ENCODE measurements around the gene NIPAL3.
"Not testable (repeated sequence)": the region's sequence is repeated elsewhere in the genome, so short reads cannot be mapped to it uniquely, and the experiment has no call there.

The NIPAL3 gene

GRCh38 chr1:24425441-24425840, 9.8 kb downstream of the NIPAL3 start:
- DNase-seq, result no peak

- DNase-seq, result no peak
Observed at GRCh38 chr1:24425922-24426321, 10.3 kb downstream of the NIPAL3 start.

- no peak for DNase-seq
Observed at GRCh38 chr1:24426744-24427544, 11.3 kb downstream of the NIPAL3 start.

- DNase-seq, result no peak
Observed at GRCh38 chr1:24427545-24427862, 11.9 kb downstream of the NIPAL3 start.

- DNase-seq, result no peak
Observed at GRCh38 chr1:24435782-24436365, 20.3 kb downstream of the NIPAL3 start.

GRCh38 chr1:24437631-24438396, 22.2 kb downstream of the NIPAL3 start:
- no peak for DNase-seq

- DNase-seq, result no peak
Observed at GRCh38 chr1:24438423-24438901, 22.9 kb downstream of the NIPAL3 start.

GRCh38 chr1:24440436-24440835, 24.8 kb downstream of the NIPAL3 start:
- no peak for DNase-seq

GRCh38 chr1:24441480-24441879, 25.9 kb downstream of the NIPAL3 start:
- no peak for DNase-seq

- DNase-seq, result no peak
Observed at GRCh38 chr1:24441996-24442668, 26.5 kb downstream of the NIPAL3 start.

- no peak for DNase-seq
Observed at GRCh38 chr1:24442764-24443163, 27.2 kb downstream of the NIPAL3 start.

GRCh38 chr1:24443241-24443656, 27.6 kb downstream of the NIPAL3 start:
- no peak for DNase-seq

GRCh38 chr1:24446446-24446845, 30.8 kb downstream of the NIPAL3 start:
- not testable (repeated sequence) for DNase-seq

- no peak for DNase-seq
Observed at GRCh38 chr1:24450316-24450715, 34.7 kb downstream of the NIPAL3 start.

GRCh38 chr1:24450857-24451397, 35.3 kb downstream of the NIPAL3 start:
- DNase-seq, result no peak

GRCh38 chr1:24451746-24452145, 36.1 kb downstream of the NIPAL3 start:
- DNase-seq, result no peak

GRCh38 chr1:24452922-24453485, 37.4 kb downstream of the NIPAL3 start:
- no peak for DNase-seq

GRCh38 chr1:24454673-24455072, 39.1 kb downstream of the NIPAL3 start:
- DNase-seq, result no peak

GRCh38 chr1:24455272-24455671, 39.7 kb downstream of the NIPAL3 start:
- no peak for DNase-seq

GRCh38 chr1:24457866-24458265, 42.3 kb downstream of the NIPAL3 start:
- no peak for DNase-seq

- no peak for DNase-seq
Observed at GRCh38 chr1:24459551-24460266, 44.1 kb downstream of the NIPAL3 start.

GRCh38 chr1:24462128-24462527, 46.5 kb downstream of the NIPAL3 start:
- not testable (repeated sequence) for DNase-seq
